ENCODE measurements around the gene MTARC2.

The MTARC2 gene

DNA sequence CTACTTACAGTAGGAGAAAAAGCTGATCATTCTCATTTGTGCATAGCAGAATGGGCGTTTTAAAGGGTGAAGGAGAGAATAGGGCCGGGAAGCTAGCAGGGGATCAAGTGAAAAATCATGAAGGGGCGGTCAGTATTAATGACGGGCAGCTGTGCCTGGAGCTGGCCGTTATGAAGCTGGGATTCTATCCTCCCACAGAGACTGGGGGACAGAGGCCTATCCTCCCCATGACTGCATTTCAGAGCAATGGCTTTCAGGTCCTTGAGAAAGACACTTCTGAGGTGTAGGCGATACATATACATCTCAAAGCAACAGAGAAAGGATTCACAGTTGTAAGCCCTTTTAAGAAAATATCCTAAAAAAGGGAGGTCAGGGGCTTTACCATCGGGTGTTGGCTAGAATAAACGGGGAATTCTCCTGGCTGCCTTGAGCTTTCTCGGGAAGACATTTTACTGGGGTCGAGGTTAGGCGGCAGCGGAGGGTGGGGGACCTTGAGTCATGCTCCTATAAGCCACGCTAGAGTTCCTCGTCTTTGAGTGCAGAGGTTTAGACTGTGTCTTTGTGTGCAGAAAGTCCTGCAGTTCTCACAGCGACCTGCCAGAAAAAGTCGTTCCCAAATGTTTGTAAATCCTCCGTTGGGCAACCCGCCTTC lies 559 bp upstream of the MTARC2 start:
- H3F3A ChIP-seq (ENCODE audit: insufficient read depth, low read length) = no peaks in the 10 kb centered on the region
- H3K4me3 ChIP-seq (ENCODE audit: low read depth, low read length, poor library complexity, severe bottlenecking) = no peak overlapping the region
- no peak overlapping the region for H3K4me2 ChIP-seq (ENCODE audit: low read length)
- no peaks in the 10 kb centered on the region for H4K20me1 ChIP-seq (ENCODE audit: insufficient read depth, low read length)
- no peaks in the 10 kb centered on the region for H3K4me1 ChIP-seq (ENCODE audit: insufficient read depth, low read length, severe bottlenecking)
- H3K9me3 ChIP-seq (ENCODE audit: low read length) = no peaks in the 10 kb centered on the region
- H3K79me2 ChIP-seq (ENCODE audit: insufficient read depth, low read length) = no peaks in the 10 kb centered on the region
- H3K27me3 ChIP-seq (ENCODE audit: insufficient read depth, low read length) = no peaks in the 10 kb centered on the region
- no peak overlapping the region for H2AFZ ChIP-seq (ENCODE audit: low read length)
- no peaks in the 10 kb centered on the region for H3K9me2 ChIP-seq (ENCODE audit: low read depth, low read length)
- no peak overlapping the region for H3K9ac ChIP-seq (ENCODE audit: low read length)
- TF ChIP-seq, protein P1, sequence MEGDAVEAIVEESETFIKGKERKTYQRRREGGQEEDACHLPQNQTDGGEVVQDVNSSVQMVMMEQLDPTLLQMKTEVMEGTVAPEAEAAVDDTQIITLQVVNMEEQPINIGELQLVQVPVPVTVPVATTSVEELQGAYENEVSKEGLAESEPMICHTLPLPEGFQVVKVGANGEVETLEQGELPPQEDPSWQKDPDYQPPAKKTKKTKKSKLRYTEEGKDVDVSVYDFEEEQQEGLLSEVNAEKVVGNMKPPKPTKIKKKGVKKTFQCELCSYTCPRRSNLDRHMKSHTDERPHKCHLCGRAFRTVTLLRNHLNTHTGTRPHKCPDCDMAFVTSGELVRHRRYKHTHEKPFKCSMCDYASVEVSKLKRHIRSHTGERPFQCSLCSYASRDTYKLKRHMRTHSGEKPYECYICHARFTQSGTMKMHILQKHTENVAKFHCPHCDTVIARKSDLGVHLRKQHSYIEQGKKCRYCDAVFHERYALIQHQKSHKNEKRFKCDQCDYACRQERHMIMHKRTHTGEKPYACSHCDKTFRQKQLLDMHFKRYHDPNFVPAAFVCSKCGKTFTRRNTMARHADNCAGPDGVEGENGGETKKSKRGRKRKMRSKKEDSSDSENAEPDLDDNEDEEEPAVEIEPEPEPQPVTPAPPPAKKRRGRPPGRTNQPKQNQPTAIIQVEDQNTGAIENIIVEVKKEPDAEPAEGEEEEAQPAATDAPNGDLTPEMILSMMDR (IDR thresholded peaks at IDR 0.05; ENCODE audit: low read length) = no peak
- TF ChIP-seq EZH2 (IDR thresholded peaks at IDR 0.05; ENCODE audit: borderline replicate concordance, low read length) = no peak
- H3K36me3 ChIP-seq (ENCODE audit: insufficient read depth, low read length) = no peaks in the 10 kb centered on the region
- no peak overlapping the region for H3K27ac ChIP-seq (ENCODE audit: low read depth, low read length, poor library complexity, severe bottlenecking)

DNA sequence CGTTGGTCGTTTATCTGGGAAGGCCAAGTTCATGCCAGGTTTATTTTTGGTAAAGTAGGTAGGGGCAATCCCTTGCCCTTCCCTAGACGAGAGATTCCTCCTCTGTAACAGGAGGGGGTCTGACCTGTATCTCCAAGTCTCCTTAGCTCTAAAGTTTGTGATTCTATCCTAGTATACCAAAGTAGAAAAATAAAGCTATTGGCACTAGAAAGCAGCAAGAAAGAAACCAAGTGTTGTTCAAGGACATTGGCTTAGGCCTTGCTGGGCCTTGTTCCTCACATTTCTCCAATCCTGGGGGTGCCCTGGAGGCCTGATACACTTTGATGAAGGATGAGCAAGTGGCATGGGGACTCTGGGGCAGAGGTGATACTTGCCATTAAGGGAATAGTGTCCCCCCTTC lies 814 bp downstream of the MTARC2 start:
- no peak overlapping the region for H3K4me2 ChIP-seq (ENCODE audit: low read length)
- no peak for TF ChIP-seq EZH2 (IDR thresholded peaks at IDR 0.05; ENCODE audit: borderline replicate concordance, low read length)
- TF ChIP-seq, protein P1 (IDR thresholded peaks at IDR 0.05; ENCODE audit: low read length) = no peak
- H3K27ac ChIP-seq (ENCODE audit: low read depth, low read length, poor library complexity, severe bottlenecking) = no peak overlapping the region
- no peaks in the 10 kb centered on the region for H3K9me2 ChIP-seq (ENCODE audit: low read depth, low read length)
- H3K9me3 ChIP-seq (ENCODE audit: low read length) = no peaks in the 10 kb centered on the region
- H3K9ac ChIP-seq (ENCODE audit: low read length) = no peak overlapping the region
- H3F3A ChIP-seq (ENCODE audit: insufficient read depth, low read length) = no peaks in the 10 kb centered on the region
- H3K27me3 ChIP-seq (ENCODE audit: insufficient read depth, low read length) = no peaks in the 10 kb centered on the region
- H3K79me2 ChIP-seq (ENCODE audit: insufficient read depth, low read length) = no peaks in the 10 kb centered on the region
- H3K36me3 ChIP-seq (ENCODE audit: insufficient read depth, low read length) = no peaks in the 10 kb centered on the region
- H3K4me1 ChIP-seq (ENCODE audit: insufficient read depth, low read length, severe bottlenecking) = no peaks in the 10 kb centered on the region
- no peak overlapping the region for H3K4me3 ChIP-seq (ENCODE audit: low read depth, low read length, poor library complexity, severe bottlenecking)
- no peak overlapping the region for H2AFZ ChIP-seq (ENCODE audit: low read length)
- H4K20me1 ChIP-seq (ENCODE audit: insufficient read depth, low read length) = no peaks in the 10 kb centered on the region

DNA sequence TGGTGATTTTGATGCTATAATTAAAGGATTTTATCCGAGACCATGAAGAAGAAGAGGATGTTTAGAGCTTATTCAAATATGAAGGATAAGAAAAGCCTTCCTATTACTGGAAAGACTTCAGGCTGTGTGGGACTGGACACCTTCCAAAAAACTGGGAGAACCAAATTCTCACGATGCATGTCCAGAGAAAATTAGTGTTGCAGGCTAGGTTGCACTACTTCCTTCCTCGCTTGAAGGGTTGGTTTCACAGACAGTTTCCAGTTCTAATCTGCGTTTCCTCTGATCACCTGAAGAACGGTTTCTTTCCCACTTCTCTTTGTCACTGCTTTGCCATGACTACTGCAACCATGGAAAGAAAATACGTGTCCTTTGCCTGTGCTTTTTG lies 2.0 kb downstream of the MTARC2 start:
- no peak overlapping the region for H2AFZ ChIP-seq (ENCODE audit: low read length)
- TF ChIP-seq EZH2 (IDR thresholded peaks at IDR 0.05; ENCODE audit: borderline replicate concordance, low read length) = no peak
- TF ChIP-seq, protein P1 (IDR thresholded peaks at IDR 0.05; ENCODE audit: low read length) = no peak
- H3K27me3 ChIP-seq (ENCODE audit: insufficient read depth, low read length) = no peaks in the 10 kb centered on the region
- H3K36me3 ChIP-seq (ENCODE audit: insufficient read depth, low read length) = no peaks in the 10 kb centered on the region
- no peak overlapping the region for H3K4me2 ChIP-seq (ENCODE audit: low read length)
- no peaks in the 10 kb centered on the region for H3K9me2 ChIP-seq (ENCODE audit: low read depth, low read length)
- no peaks in the 10 kb centered on the region for H3K9me3 ChIP-seq (ENCODE audit: low read length)
- no peak overlapping the region for H3K9ac ChIP-seq (ENCODE audit: low read length)
- H3K4me1 ChIP-seq (ENCODE audit: insufficient read depth, low read length, severe bottlenecking) = no peaks in the 10 kb centered on the region
- no peaks in the 10 kb centered on the region for H4K20me1 ChIP-seq (ENCODE audit: insufficient read depth, low read length)
- H3F3A ChIP-seq (ENCODE audit: insufficient read depth, low read length) = no peaks in the 10 kb centered on the region
- H3K79me2 ChIP-seq (ENCODE audit: insufficient read depth, low read length) = no peaks in the 10 kb centered on the region
- H3K27ac ChIP-seq (ENCODE audit: low read depth, low read length, poor library complexity, severe bottlenecking) = no peak overlapping the region
- no peak overlapping the region for H3K4me3 ChIP-seq (ENCODE audit: low read depth, low read length, poor library complexity, severe bottlenecking)
